ENCODE measurements around the gene BASP1. TPM values are rescaled to one million over a fixed set of nuclear protein-coding genes. Genes with fewer than 3 reads are reported as not detected.

The BASP1 gene
- total and polyA plus RNA-seq, 2 donors from 2014 or later, result 5.1 to 12.5 TPM

- H3K27me3 ChIP-seq (ENCODE audit: control insufficient read depth, insufficient read depth, low read length), result no peaks in the 10 kb centered on the region
- no peak overlapping the region for H3K27ac ChIP-seq (ENCODE audit: low read depth in 2 of 2, low read length in 2 of 2)
- intact Hi-C loops (cut with DNase I), result no loop called here
- DNase-seq, result no peak
- H3K36me3 ChIP-seq (ENCODE audit: control insufficient read depth in 2 of 3, insufficient read depth in 3 of 3, low read length in 3 of 3), result no peaks in the 10 kb centered on the region
- no peak for FAIRE-seq
- H3K4me1 ChIP-seq (ENCODE audit: control insufficient read depth in 2 of 3, insufficient read depth in 2 of 3, low read depth in 1 of 3, low read length in 3 of 3), result no peaks in the 10 kb centered on the region
- H3K4me3 ChIP-seq (ENCODE audit: low read length in 3 of 3), result no peak overlapping the region
- no peak for TF ChIP-seq CTCF (IDR thresholded peaks at IDR 0.05; ENCODE audit: borderline replicate concordance, extremely low read depth, insufficient read depth)
- no peak overlapping the region for H3K9ac ChIP-seq (ENCODE audit: low read length in 3 of 3)
- H3K9me3 ChIP-seq (ENCODE audit: control insufficient read depth in 2 of 3, insufficient read depth in 1 of 3, low read length in 3 of 3), result peaks cover 0 to 4% (median 3%) of the 10 kb centered on the region in 3 donors
Measured at GRCh38 chr5:17196697-17197096, 20.7 kb upstream of the BASP1 start.

DNA sequence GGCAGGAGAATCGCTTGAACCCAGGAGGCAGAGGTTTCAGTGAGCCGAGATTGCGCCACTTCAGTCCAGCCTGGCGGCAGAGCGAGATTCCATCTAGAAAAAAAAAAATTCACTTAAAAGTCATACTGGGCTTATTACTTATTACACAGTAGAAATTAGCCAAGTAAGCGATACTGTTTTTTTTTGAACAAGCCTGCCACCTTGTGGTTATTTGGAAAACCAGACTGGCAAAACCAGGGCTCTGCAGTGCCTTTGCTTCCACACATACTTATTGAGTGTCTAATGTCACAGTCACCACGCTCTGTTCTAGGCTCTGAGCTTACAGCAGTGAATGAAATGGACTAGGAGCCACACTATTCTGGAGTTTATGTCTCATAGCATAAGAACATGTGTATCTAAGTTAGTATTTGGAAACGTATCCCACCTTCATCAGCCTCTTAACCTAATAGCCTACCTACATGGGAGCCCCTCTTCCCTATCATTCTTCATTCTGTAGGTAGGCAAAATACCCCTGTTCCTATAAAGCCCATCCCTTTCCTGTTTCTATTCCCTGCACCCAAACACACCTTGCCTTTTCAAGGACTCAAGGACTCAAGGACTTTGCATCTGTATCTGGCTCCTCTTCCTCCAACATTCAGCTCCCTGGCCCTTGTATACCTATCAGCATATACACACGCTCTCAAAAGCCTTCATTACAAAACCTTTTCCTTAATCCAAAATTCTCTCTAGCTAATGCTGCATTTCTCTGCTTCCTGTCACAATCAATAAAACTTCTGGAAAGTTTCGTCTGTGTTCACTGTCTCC, 13.9 kb upstream of the BASP1 start:
- peak; percentile 60 for FAIRE-seq
- intact Hi-C loops (cut with DNase I), result no loop called here
- peak in 4 of 5 donors; percentile 54 to 87 (median 75) for DNase-seq

GRCh38 chr5:17204133-17204489, 13.3 kb upstream of the BASP1 start:
- DNase-seq (no peak), FAIRE-seq (no peak)
- TF ChIP-seq CTCF (IDR thresholded peaks at IDR 0.05; ENCODE audit: borderline replicate concordance, extremely low read depth, insufficient read depth), result no peak
- Histone ChIP-seq H3K27me3 (ENCODE audit: control insufficient read depth, insufficient read depth, low read length) (no peaks in the 10 kb centered on the region), H3K27ac (ENCODE audit: low read depth in 2 of 2, low read length in 2 of 2) (no peak overlapping the region), H3K36me3 (ENCODE audit: control insufficient read depth in 2 of 3, insufficient read depth in 3 of 3, low read length in 3 of 3) (no peaks in the 10 kb centered on the region), H3K9me3 (ENCODE audit: control insufficient read depth in 2 of 3, insufficient read depth in 1 of 3, low read length in 3 of 3) (no peaks in the 10 kb centered on the region), H3K4me3 (ENCODE audit: low read length in 3 of 3) (no peak overlapping the region), H3K9ac (ENCODE audit: low read length in 3 of 3) (no peak overlapping the region), H3K4me1 (ENCODE audit: control insufficient read depth in 2 of 3, insufficient read depth in 2 of 3, low read depth in 1 of 3, low read length in 3 of 3) (no peaks in the 10 kb centered on the region)
- intact Hi-C loops (cut with DNase I), result no loop called here

More for the DNA sequence above, 13.9 kb upstream of the BASP1 start:
- no peaks in the 10 kb centered on the region for H3K9me3 ChIP-seq (ENCODE audit: control insufficient read depth in 2 of 3, insufficient read depth in 1 of 3, low read length in 3 of 3)
- TF ChIP-seq CTCF (IDR thresholded peaks at IDR 0.05; ENCODE audit: borderline replicate concordance, extremely low read depth, insufficient read depth), result peak; percentile 76
- no peaks in the 10 kb centered on the region for H3K36me3 ChIP-seq (ENCODE audit: control insufficient read depth in 2 of 3, insufficient read depth in 3 of 3, low read length in 3 of 3)
- no peak overlapping the region for H3K27ac ChIP-seq (ENCODE audit: low read depth in 2 of 2, low read length in 2 of 2)
- H3K4me3 ChIP-seq (ENCODE audit: low read length in 3 of 3), result no peak overlapping the region
- H3K27me3 ChIP-seq (ENCODE audit: control insufficient read depth, insufficient read depth, low read length), result no peaks in the 10 kb centered on the region
- no peak overlapping the region for H3K9ac ChIP-seq (ENCODE audit: low read length in 3 of 3)
- H3K4me1 ChIP-seq (ENCODE audit: control insufficient read depth in 2 of 3, insufficient read depth in 2 of 3, low read depth in 1 of 3, low read length in 3 of 3), result no peaks in the 10 kb centered on the region

Measured in kidney (tissue), 14 donors.